ENCODE results near the gene PRKCQ. TPM values are rescaled to one million over a fixed set of nuclear protein-coding genes. Genes with fewer than 3 reads are reported as not detected.

PRKCQ gene
- total and polyA plus RNA-seq, 2 of the 8 experiments (the other 6 are each of a cell fraction or from before 2014, with no cell fraction given): 9.1 to 22.6 TPM

DNA sequence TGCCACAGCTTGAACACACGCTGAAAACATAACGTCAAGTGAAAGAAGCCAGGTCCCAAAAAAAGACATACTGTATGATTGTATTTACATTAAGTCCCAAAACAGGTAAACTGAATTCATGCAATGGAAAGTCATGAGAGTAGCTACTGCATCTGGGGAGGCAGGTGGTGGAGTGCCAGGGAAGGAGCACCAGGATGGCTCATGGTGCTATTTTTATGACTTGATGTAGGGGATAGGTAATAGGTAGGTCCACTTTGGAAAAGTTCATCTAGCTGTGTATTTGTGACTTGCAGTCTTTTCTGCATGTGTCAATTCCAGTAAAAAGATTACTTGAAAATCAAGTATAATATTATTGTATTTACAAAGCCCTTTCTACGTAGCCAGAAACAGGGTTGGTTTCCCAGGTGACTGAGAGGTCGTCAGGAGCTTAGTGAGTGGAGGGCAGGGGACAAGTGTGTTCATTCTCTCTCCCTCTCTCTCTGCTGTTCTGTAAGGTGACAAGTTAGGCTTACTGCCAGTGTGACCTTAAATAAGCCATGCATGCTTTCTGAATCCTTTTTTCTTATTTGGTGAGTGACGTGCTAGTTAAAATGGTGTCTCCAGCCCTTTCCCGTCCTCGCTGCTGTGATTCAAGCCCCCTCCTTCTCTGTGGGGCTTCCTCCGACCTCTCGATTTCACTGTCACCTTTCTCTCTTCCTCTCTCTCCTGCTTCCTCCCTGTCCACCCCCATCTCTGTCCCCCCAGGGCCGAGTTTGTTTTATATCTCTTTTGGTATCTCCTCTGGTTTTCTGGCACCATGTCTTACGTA is 9.4 kb upstream of the PRKCQ start:
- no peak for DNase-seq (ENCODE audit: low read depth in 1 of 2, low spot score in 2 of 2)
- Histone ChIP-seq H4K91ac (replicated peaks; ENCODE audit: insufficient read length, low read length) (no peak overlapping the region), H3K23me2 (ENCODE audit: low read depth, low read length) (no peaks in the 10 kb centered on the region; the same call in 1 of the 2 replicates), H3K79me2 (ENCODE audit: control insufficient read depth in 1 of 2, insufficient read depth in 2 of 2, low read length in 2 of 2) (no peaks in the 10 kb centered on the region), H2AFZ (ENCODE audit: low read length) (no peak overlapping the region), H2BK20ac (ENCODE audit: low read length) (no peak overlapping the region), H2BK120ac (replicated peaks; ENCODE audit: low read depth, low read length) (no peak overlapping the region), H3K4ac (replicated peaks; ENCODE audit: insufficient read length, low read depth, low read length) (no peak overlapping the region), H4K8ac (ENCODE audit: extremely low read depth, insufficient read depth, low read length) (no peak overlapping the region), H3K27ac (ENCODE audit: low read depth, low read length) (no peak overlapping the region), H3K18ac (ENCODE audit: extremely low read depth, low read length) (no peak overlapping the region), H3K9ac (replicated peaks in 1 of 4; ENCODE audit: extremely low read depth in 1 of 4, low read depth in 3 of 4, low read length in 3 of 4) (no peak overlapping the region), H3K9me3 (ENCODE audit: insufficient read depth in 2 of 2, low read depth in 1 of 2, low read length in 1 of 2) (no peaks in the 10 kb centered on the region), H3K4me2 (ENCODE audit: insufficient read depth in 1 of 2, low read depth in 2 of 2, low read length in 2 of 2) (no peak overlapping the region), H3K4me1 (replicated peaks in 1 of 4; ENCODE audit: control insufficient read depth in 3 of 4, insufficient read depth in 4 of 4, low read length in 3 of 4) (no peaks in the 10 kb centered on the region), H3K56ac (replicated peaks; ENCODE audit: insufficient read length, low read depth, low read length) (no peak overlapping the region), H2BK12ac (ENCODE audit: low read depth, low read length) (no peak overlapping the region), H3K27me3 (replicated peaks in 1 of 4; ENCODE audit: control insufficient read depth in 3 of 4, extremely low read depth in 1 of 4, insufficient read depth in 3 of 4, low read length in 3 of 4) (no peaks in the 10 kb centered on the region), H3K79me1 (ENCODE audit: low read depth, low read length) (no peaks in the 10 kb centered on the region), H2BK5ac (ENCODE audit: low read depth, low read length) (no peak overlapping the region), H3K4me3 (ENCODE audit: extremely low read depth in 1 of 4, insufficient read depth in 2 of 4, low read depth in 3 of 4, low read length in 4 of 4) (no peak overlapping the region), H2BK15ac (ENCODE audit: low read length) (no peak overlapping the region), H3K36me3 (ENCODE audit: control insufficient read depth in 2 of 4, insufficient read depth in 4 of 4, low read length in 3 of 4) (peaks cover 0 to 14% (median 5%) of the 10 kb centered on the region in 4 experiments; a peak in 5 of 8 replicates), H3K23ac (ENCODE audit: insufficient read length) (no peak overlapping the region), H4K5ac (ENCODE audit: insufficient read length, low read depth, low read length) (no peak overlapping the region), H3K14ac (ENCODE audit: insufficient read length) (no peak overlapping the region), H2AK5ac (ENCODE audit: low read depth, low read length) (no peak overlapping the region), H4K20me1 (replicated peaks in 1 of 2; ENCODE audit: control insufficient read depth in 1 of 2, insufficient read depth in 2 of 2, low read length in 2 of 2) (no peaks in the 10 kb centered on the region)
- 84% methylated on average over 11 of the region's 11 CpGs; no CpG with 5 or more reads in 1 of the 2 experiments for WGBS, 2 experiments (ENCODE audit: extremely low coverage in 1 of 2, insufficient coverage in 1 of 2, insufficient read length in 1 of 2, insufficient replicate concordance in 2 of 2, low coverage in 1 of 2, low lambda C conversion rate in 2 of 2, missing lambda C conversion rate in 1 of 2)
- POLR2A ChIA-PET (ENCODE audit: partially characterized antibody): no interaction called here
- CTCF ChIA-PET (ENCODE audit: partially characterized antibody): interaction anchor here (0.9 to 1.3 kb wide), 2 partner anchors 18 to 143 kb away, joined by 3 read pairs; no protein-coding TSS in a partner anchor
- FAIRE-seq: no peak
- TF ChIP-seq SIRT6 (IDR thresholded peaks at IDR 0.05; ENCODE audit: low read length): no peak
- TF ChIP-seq SUZ12 (IDR thresholded peaks at IDR 0.05; ENCODE audit: low read length): no peak
- TF ChIP-seq CEBPB (IDR thresholded peaks at IDR 0.05; ENCODE audit: low read depth, low read length): no peak
- no peak for TF ChIP-seq POLR2A (IDR thresholded peaks at IDR 0.05; ENCODE audit: control extremely low read depth in 1 of 2, low read depth in 2 of 2, low read length in 2 of 2)
- TF ChIP-seq SP4 (IDR thresholded peaks at IDR 0.05; ENCODE audit: low read length): no peak
- no peak for TF ChIP-seq FOSL1 (IDR thresholded peaks at IDR 0.05; ENCODE audit: insufficient read depth, low read depth, low read length)
- TF ChIP-seq EP300 (IDR thresholded peaks at IDR 0.05; ENCODE audit: borderline replicate concordance in 1 of 2, low read depth in 2 of 2, low read length in 2 of 2): no peak
- no peak for TF ChIP-seq CHD1 (IDR thresholded peaks at IDR 0.05; ENCODE audit: low read depth, low read length)
